Measurements from ENCODE around the gene RAB44.

RAB44 gene

DNA sequence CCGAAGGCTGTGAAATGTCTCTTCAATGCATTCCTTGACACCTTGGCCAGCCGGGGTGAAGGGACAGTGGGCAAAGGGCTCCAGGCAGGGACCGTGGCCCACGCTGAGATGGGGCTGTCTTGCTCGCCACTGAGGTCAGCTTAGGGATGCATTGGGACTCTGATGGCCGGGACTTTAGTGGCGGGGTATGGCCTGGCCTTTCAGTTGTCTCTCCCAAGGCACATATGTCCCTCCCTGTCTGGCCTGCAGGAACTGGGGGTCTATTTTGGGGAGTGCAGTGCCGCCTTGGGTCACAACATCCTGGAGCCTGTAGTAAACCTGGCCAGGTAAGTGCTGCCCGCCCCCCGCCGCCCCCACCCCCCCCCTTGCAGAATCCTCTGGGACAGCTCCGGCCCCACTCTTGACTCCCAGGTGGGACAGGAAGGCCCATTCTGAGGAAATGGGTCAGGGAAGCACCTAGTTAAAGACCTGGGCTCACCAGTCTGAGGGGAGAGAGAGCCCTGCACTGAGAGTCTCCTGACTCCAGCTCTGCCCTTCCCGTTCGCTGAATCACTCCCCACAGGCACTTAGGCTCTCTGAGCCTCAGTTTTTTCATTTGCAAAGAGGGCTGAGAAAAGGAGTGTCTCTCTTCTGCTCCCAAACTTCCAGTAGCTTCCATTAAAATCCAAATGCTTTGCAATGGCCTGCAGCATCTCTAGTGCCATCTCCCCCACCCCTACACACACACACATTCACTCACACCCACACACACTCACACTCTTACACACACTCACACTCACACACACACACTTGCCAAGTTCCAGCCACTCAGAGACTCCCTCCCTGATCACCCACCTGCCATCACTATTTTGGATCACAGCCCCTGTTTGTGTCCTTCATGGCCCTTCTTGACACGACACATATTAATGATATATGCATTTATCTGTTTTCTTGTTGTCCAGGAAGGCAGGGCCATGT lies 33.1 kb downstream of the RAB44 start:
- no peak for DNase-seq (ENCODE audit: low spot score)

DNA sequence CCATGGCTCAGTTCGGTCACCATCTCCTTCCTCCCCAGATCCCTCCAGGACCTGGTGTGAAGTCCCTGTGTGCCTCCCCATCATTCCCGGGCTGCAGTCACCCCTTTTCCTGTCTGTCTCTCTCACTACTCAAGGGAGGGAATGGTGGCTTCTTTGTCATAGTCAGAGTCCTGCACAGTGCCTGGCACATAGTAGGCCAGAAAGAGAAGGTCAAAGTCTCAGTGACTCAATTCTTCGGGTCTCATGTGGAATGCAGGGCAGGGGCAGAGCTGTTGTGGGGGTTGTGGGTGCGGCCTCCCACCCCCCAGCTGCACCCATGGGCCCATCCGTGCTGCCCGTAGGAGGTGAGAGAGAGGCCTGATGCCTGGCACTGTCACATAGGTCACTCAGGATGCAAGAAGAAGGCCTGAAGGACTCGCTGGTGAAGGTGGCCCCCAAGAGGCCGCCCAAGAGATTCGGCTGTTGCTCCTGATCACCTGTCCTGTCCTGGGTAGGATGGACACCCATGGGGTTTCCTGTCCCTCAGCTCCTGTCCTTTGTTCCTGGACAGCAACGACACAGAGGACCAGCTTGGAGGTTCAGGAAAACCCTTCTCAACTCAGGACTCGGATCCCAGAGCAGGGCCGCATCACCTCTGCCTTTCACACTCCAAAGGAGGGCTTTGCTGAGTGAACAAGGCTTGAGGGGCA lies 34.1 kb downstream of the RAB44 start:
- no peak for DNase-seq (ENCODE audit: low spot score)

DNA sequence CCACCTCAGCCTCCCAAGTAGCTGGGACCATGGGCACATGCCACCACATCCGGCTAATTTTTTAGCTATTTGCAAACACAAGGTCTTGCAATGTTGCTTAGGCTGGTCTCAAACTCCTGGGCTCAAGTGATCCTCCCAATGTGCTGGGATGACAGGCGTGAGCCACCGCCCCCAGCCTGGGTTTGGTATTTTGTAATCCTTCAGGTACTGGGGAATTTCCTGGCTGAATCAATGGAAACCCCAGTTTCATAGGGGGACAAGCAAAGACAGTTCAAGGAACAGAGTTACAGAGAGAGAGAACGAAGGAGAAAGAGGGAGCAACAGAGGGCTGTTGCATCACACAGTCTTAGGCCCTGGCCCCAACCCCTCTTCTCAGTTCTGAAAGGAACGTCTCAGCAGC lies 35.7 kb downstream of the RAB44 start:
- no peak for DNase-seq (ENCODE audit: low spot score)

DNA sequence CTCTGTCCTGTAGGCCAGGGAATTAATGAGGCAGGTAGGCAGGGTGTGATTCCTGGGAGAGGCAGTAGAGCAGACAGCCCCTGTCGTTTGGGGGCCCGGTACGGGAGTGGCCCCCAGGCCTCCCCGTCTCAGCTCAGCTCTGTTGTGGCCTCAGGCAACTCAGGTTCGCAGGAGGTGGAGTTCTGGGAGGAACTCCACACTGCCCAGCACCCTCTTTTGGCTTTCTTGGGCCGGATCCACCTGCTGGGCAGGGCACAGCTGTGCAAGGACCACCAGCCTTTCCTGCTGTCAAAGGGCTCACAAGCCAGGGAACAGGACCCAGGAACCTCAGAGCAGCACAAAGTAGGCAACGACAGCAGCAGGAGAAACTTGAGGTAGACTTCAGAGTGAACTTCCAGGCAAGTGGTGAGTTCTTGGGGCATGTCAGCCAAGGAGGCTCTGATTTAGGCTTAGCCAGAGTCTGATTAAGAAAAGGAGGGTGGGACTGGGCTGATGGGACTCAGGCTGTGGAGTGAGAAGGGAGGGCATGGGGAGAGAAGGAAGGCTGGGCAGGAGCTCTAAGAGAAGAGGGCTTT lies 36.9 kb downstream of the RAB44 start:
- no peak for DNase-seq (ENCODE audit: low spot score)

DNA sequence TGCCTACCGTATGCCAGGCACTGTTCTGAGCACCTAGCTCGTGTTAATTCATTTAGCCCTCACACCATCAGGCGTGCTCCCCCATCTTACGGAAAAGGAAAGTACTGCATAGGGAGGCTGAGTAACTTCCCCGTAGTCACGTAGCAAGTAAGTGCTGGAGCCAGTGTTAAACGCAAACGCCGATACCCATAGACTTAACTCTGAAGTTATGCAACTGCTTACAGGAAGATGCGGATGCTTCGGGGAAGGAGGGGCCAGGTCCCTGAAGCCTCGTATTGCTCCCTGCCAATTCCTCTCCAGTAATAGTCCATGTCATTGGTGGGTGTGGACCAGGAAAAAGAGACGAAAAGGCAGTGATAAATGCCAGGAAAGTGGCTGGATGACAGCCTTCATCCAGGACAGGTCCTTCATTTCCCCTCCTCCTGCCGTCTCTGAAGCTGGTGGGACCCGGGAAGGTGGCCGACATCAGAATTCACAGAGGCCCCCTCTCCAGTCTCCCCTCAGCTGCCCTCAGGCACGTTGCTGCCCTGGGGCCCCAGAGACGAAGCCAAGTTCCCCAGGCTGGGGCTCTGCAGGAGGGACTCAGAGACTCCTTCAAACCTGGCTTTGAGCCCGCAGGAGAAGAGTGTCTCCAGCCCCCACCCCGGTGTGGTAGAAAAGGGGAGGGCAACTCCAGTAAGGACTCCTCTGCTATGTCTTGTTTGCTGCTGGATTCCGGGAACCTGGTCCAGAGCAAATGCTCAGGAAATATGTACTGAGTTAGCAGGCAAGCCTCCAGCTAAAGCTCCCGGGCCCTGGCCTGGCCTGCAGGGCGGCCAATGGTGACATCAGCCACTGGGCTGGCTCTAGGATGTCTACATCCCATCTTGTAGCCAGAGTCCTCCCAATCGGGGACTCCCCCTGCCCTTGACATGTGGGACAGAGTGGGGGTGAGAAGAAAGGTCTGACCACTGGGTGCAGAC lies 37.8 kb downstream of the RAB44 start:
- DNase-seq (ENCODE audit: low spot score): peak; percentile 16

DNA sequence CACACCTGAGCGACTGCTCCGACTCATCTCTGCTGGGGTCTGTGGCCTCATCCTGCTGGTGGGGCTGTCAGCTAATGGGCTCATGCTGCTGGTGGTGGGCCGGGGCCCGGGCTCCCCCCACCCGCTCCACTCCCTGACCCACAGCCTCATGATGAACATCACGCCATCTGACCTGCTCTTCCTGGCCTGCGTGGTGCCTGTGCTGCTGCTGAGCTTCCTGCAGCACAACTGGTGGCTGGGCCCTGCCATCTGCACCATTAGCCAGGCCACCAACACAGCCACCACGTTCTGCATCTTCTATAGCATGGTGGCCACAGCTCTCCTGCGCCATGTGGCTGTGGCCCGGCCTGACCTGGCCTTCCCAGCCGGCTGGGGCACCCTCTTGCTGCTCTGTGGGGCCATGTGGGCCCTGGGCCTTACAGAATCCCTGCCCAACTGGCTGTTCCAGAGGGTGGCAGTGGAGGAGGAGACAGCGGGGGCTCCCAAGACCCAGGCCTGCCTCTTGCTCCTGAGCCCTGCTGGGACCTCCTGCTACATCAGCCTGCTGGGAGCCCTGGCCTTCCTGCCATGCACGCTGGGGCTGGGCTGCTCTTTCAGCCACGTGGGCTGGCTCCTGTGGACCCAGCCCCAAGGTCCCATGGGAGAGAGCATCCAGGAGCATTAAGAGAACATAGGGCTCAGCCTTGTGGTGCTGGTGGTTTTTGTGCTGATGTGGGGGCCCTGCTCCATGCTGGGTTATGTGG lies 39.6 kb downstream of the RAB44 start:
- DNase-seq (ENCODE audit: low spot score): no peak

DNA sequence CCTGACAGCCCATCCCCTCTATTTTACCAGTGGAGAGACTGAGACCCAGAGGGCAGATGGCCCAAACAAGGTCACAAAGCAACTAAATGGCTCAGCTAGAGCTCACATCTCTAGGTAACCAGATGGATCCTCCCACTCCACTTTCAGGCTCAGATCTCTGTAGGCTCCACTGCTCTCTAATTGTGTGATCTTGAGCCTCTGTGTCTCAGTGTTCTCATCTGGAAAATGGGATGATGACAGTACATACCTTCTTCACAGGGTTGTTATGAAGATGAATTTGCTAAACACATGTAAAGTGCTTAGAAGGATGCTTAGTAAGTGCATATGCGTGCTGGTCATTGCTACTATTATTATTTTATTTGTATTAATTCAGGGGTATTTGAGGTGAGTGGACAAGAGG lies 40.5 kb downstream of the RAB44 start:
- DNase-seq (ENCODE audit: low spot score): no peak

DNA sequence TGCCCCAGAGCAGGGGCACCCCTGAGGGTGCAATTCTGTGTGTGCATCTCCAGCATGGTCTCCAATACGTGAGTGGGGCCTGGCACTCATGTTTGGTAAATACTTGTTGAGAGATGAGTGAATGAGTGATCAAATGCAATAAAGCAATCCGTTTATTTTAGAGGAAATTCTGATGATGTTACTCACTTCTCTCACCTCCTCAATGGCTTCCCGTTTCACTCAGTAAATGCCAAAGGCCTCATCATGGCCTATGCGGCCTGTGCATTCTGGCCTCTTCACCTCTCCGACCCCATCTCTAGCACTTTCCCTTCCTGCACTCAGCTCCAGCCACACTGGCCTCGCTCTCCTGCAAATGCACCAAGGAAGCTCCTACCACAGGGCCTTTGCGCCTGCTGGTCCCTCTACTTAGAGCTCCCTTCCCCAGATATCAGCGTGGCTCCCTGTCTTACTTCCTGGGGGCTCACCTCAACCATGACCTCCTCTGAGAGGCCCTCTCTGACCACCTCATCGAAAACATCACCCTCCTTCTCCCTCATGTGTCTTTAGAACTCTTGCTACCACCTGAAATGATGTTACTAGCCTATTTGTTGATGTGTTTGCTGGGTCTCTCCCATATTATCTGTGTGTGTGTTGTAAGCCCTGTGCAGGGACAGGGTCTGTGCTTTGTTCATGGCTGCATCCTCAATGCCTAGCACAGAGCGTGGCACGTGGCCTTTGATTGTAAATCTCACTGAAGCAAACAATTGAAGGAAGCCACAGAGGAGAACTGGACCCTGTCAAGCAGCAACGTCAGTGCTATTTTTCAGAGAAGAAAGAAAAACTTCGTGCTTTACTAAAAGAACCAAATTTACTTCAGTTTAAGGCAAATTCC lies 42.6 kb downstream of the RAB44 start:
- no peak for DNase-seq (ENCODE audit: low spot score)

DNA sequence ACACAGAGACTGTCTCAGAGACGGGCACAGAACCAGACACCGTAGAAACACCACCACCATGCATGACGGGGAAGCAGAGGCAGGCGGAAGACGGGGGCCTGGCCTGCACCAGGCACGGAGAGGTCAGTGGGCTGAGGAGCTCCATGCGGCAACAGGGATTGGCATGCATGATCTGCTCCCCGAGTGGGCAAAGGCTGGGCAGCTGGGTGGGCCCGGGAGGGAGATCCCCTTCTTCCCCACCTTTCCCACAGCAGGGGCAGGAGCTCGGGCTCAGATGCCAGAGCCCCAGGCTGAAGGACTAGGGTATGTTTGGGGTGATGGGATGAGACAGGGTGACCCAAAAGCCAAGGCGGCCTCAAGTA lies 43.2 kb downstream of the RAB44 start:
- no peak for DNase-seq (ENCODE audit: low spot score)

DNA sequence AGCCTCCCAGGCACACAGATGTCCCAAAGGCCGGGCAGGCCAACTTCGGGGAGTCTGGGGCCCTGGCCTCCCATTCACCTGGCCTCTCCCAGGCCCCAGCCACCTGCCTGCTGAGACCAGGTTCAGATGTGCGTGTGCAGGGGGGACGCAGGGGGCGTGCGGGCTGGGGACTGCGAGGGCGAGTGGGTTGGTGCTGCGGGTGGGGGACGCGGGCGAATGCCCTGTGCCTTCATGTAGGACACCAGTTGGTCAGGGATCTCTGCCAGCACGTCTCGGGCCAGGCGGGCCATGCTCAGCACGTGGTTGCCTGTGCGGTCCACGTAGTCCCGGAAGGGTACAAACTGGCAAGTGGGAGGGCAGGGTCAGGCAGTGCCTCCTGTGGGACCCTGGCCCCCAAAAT lies 44.5 kb downstream of the RAB44 start:
- DNase-seq (ENCODE audit: low spot score): no peak

DNA sequence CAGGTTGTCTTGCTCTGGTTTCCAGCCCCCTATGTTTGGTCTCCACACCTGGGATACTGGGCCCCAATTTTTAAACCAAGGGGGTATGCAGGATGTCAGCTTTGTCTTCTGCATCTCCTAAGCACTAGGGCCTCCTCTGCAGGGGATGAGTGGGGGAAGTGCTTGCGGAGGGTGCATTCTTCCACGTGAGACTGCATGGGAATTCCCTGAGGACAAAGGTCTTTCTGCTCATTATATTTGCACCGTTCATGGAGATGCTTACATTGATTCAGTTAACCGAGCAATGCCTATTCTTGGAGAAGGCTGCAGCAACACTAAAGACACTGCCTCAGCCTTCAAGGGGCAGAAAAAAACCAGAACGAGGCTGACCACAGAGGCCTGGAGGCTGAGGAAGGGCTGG lies 45.4 kb downstream of the RAB44 start:
- DNase-seq (ENCODE audit: low spot score): no peak

DNA sequence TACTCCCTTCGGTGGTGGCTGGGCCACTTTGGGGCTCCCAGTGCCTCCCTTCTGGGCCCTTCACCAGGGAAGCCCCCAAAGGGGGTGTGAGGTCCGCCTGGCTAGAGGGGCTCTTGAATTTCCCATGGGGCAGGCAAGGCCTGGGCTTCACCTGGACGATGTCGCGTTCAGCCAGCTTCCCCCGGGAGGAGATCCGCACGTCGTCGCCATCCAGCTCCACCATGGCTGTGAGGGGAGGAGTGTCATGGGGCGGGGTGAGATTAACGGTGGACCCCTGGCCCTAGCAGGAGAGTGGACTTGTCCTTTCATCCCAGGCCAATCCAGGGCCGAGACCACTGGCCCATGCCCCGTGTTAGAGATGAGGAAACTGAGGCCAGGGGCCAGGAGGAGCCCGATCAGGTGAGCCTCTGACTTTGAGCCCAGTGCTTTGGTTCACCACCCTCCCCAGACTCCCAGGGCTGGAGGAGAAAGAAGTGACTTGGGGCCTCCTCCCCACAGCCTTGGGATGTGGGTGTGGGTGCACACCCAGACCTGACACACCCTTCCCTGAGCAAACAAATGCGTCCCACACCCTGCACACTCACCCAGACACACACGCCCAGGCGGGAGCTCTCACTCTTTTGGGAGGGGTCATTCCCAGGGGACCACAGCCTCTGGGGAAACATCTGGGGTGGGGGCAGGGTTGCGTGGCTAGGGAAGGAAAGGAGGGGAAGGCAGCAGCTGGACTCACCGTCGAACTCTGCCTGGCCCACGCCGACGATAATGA lies 46.1 kb downstream of the RAB44 start:
- DNase-seq (ENCODE audit: low spot score): no peak

DNA sequence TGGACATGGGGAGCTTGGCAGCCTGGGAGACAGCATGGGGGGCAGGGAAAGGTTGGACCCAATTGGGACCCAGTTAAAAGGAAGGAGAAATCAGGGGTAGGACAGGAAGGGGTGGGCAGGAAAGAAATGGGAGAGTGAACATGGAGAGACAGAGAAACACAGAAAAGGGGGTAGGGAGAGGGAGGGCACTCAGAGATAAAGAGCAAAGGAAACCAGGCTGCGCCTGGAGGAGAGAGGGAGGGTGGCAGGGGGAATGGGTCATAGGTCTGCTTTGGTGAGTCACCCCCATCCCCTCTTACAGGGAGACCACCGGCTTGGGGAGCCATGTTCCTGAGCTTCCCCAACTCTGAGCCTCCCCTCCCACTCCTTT lies 46.7 kb downstream of the RAB44 start:
- DNase-seq (ENCODE audit: low spot score): no peak

DNA sequence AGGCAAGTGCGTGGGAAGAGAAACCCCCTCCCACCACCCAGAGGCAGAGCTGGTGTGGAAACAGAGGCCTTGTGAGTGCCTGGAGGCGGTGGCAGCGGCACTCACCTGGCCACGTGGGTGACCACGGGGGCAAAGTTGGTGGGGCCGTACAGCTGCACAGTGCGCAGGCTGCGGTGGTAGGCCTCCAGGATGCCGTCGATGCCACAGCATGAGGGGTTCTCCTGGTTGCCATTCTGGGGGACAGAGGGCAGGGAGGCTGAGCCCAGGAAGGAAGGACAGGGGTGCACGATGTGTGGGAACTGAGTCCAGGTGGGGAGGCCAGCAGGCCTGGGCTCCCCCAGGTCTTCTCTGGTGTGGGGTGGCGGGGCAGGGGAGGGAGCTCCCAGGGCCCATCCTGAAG lies 47.7 kb downstream of the RAB44 start:
- no peak for DNase-seq (ENCODE audit: low spot score)

DNA sequence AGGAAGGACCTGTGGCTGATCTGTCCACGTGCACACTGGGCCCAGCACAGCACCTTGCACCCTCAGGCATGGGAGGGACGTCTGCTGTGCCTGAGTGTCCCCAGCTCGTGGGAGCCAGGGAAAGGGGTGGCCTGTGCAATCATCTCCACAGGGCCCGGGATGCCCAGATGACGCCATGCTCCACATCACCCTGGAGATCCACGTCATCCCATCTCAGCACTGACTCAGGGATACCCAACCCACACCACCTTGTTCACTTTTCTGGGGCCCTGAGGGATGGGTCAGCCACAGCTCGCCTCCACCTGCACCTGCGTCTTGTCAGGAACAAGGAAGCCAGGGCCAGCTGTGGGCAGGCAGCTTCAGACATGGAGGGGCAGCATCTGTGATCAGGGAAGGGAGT lies 48.2 kb downstream of the RAB44 start:
- DNase-seq (ENCODE audit: low spot score): no peak

DNA sequence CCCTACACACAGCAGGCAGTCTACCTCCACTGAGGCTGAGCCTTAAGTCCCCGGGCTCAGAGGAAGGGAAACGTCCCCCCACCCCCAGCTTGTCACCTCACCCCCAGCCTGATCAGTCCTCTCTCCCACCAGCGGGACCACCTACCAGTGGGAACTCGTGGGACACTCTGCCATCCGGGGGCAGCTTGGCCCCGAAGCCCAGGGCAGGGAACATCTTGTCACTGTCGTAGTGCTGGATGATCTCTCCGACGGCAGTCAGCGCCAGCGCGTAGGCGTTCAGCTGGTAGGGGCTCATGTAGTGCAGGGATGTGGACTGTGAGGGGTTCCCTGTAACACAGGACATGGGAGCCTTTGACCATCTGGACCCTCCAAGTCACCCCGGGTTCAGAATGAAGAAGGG lies 48.6 kb downstream of the RAB44 start:
- no peak for DNase-seq (ENCODE audit: low spot score)

DNA sequence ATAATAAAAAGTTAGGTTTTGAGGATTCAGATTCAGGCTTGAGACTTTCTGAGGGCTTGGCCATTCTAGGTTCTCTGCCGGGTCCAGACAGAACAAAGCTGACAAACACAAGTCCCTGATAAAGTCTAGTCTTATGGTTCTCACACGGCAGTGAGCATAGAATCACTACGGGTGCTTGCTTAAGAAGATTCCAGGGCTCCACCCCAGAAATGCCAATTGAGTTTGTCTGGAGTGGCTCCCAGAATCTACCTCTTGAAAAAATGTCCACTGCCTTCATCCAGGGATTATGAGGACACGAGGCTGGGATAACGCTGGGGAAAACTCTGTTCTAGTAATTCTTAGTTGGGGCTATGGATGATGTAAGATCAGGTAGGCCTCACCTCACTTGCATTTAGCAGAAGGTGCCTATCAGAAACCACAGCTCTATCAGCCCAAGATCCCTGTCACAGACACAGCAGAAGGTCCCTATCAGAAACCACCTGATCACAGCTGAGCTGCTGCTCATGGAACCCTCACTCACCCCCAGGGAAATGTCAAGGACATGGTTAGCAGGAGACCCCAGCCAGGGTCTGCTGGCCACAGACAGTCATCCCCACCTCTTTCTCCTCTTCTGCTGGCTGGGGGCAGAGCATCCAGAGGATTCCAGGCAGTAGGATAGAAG lies 52.3 kb downstream of the RAB44 start:
- DNase-seq (ENCODE audit: low spot score): no peak

DNA sequence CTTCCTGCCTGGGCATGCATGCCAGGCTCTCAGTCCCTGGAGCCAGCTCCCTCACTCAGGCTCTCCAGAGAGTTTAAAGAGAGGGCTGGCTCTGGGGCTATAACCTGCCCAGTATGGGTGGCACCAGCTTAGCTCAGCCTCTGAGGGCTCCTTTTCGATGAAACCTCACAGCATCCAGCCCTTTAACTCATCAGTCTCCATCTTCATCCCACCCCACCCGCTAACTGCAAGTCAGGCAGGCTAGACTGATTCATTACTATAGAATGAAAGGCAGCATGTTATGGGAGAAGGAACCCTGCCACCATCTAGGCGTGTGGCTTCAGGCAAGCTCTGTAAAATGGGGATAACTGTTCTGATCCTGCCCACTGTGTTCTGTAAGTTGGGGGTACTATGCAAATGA lies 53.5 kb downstream of the RAB44 start:
- no peak for DNase-seq (ENCODE audit: low spot score)

DNA sequence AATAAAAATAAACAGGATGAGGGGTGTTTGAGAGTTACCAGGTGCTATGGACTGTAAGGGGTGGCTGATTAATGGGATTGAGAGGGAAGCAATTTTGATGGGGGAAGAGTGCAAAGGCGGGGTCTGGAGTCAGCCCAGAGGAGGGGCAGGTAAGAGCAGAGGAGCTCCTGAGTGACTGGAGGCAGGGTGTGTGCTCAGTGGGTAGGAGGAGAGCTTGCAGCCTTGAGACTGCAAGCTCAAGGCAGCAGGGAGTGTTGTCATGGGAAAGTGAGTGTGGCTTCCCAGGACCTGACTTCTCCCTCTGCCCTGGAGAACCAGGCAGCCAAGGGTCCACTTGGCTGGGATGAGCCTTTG lies 54.2 kb downstream of the RAB44 start:
- DNase-seq (ENCODE audit: low spot score): no peak

Data from globus pallidus (tissue), 1 donor.